ENCODE data around the gene UTP20.
"Not testable (repeated sequence)": the region's sequence is repeated elsewhere in the genome, so short reads cannot be mapped to it uniquely, and the experiment has no call there.

UTP20 gene

GRCh38 chr12:101328917-101329316 lies 49.0 kb downstream of the UTP20 start:
- DNase-seq = no peak

- no peak for DNase-seq
Observed at GRCh38 chr12:101330631-101331030, 50.7 kb downstream of the UTP20 start.

GRCh38 chr12:101336437-101336836 lies 56.5 kb downstream of the UTP20 start:
- DNase-seq = no peak

- DNase-seq = no peak
Observed at GRCh38 chr12:101338087-101338486, 58.2 kb downstream of the UTP20 start.

GRCh38 chr12:101343893-101344292 lies 64.0 kb downstream of the UTP20 start:
- no peak for DNase-seq

- no peak for DNase-seq
Observed at GRCh38 chr12:101351682-101352081, 71.8 kb downstream of the UTP20 start.

GRCh38 chr12:101356794-101357193 lies 76.9 kb downstream of the UTP20 start:
- DNase-seq = no peak

- no peak for DNase-seq
Observed at GRCh38 chr12:101361455-101361854, 81.5 kb downstream of the UTP20 start.

- DNase-seq = no peak
Observed at GRCh38 chr12:101368016-101368415, 88.1 kb downstream of the UTP20 start.

- DNase-seq = no peak
Observed at GRCh38 chr12:101372431-101372830, 92.5 kb downstream of the UTP20 start.

GRCh38 chr12:101375573-101375972 lies 95.7 kb downstream of the UTP20 start:
- DNase-seq = no peak

- DNase-seq = no peak
Observed at GRCh38 chr12:101379149-101379548, 99.2 kb downstream of the UTP20 start.

GRCh38 chr12:101391181-101391580 lies 111.3 kb downstream of the UTP20 start:
- DNase-seq = not testable (repeated sequence)

DNA sequence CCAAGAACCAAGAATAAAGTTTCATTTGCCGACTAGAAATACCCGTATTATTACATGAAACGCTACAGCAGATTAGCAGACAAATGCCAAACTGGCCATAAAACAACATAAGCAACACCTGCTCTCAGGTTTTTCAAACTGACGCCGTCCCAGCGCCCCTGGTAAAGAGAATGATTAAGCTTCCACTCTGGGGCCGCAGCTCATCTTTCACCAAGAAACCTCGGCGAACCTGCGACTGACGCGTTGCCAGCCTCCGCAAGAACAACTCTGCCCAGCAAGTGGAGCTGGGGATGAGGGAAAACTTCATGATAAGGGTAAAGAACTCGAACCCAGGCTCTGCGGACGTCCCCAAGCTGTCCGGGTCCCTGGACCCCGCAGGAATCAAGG lies 127.1 kb downstream of the UTP20 start:
- no peak for DNase-seq

DNA sequence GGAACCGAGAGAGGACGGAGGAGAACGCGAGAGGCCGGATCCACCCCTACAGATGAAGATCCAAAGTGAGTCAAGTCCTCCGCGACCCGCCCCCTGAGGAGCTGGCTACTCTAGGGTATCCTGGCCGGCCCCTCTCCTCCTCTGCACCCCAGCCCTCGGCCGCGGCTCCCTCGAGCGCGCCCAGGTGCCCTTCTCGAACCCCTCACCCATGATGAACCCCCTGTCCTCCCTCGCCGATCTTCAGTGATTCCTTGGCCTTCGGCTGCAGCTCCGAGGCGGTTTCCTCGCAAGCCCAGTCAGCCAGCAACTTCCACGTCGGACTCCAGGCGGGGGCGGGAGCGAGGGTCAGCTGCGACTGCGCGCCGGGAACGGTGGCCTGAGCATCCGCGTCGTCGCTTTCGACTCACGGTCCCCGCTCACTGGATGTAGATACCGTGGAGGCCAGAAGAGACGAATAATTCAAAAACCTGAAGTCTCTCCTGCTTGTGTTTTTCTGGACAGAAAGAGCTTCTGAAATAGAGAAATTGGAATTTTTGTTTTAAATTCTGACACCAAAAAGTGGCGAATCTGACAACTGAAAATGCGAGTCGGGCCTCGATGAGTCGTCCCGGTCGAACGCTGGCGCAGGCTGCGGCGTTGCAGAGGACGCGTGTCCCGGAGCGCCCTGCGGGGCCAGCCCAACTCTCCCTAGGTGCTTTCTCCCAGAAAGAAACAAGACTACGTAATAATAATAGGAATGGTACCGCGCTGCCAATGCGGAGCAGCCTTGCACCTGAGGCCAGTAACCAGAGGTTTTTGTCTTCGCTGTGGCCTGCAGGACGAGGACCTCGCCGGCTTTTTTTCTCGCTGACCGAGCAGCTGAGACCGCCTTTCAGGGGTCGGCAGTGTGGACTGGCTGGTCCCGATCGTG lies 127.8 kb downstream of the UTP20 start, which contains the start of gene ARL1:
TSS of gene ARL1 (minus strand) at position 337 of the 910 bp plus-strand sequence. CDS start at position 210, 127 bp downstream.
- peak; percentile 74 to 86 for DNase-seq

- not testable (repeated sequence) for DNase-seq
Observed at GRCh38 chr12:101410169-101410568, 130.3 kb downstream of the UTP20 start.

DNA sequence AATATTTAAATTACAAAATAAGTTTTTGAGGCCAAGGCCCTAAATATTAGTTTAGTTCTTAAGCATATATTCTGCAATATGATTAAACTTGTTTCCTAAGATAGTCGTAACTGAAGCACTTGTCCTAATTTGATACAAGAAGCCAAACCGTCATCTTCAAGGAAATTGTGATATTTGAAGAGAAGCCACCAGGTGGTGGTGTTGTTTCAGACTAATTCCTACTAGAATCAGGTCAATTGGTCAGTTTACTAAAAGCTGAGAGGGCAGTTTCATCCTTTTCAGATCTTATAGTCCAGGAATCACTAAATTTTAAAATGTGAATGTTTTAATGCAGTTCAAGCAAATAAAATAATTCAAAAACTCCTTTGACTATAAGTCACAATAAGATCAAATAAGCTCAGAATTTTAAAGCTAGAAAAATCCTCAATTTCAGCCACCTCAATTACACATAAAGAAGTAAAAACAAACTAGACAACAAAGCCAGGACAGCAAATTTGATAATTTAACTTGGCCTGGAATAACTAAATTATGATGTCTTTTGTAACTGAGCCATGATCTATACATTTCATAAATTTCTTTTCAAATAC lies 134.7 kb downstream of the UTP20 start:
- DNase-seq = peak; percentile 33 to 38

DNA sequence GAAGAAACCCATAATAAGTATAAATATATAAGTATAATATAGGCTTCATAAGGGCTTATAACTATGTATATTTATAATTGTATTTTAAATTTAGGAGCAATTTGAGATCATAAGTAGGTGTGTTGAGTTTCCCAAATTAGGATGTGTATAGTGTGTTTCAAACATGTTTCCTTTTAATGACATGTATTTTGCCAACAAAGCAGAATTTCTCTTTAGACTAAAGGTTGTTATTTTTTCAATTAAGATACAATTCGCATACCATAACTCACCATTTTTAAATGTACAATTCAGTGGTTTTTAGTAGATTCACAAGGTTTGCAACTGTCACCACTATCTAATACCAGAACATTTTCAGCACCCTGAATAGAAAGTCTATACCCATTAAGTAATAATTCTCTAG lies 135.3 kb downstream of the UTP20 start:
- DNase-seq = no peak

DNA sequence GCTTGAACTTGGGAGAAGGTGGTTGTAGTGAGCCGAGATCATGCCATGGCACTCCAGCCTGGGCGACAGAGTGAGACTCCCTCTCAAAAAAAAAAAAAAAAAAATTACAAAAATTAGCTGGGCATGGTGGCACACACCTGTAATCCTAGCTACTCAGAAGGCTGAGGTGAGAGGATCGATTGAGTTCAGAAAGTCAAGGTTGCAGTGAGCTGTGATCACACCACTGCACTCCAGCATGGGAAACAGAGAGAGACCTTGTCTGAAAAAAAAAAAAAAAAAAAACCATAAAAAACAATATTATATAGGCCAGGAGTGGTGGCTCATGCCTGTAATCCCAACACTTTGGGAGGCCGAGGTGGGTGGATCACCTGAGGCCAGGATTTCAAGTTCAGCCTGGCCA lies 142.2 kb downstream of the UTP20 start:
- not testable (repeated sequence) for DNase-seq

- no peak for DNase-seq
Observed at GRCh38 chr12:101424620-101425019, 144.7 kb downstream of the UTP20 start.

DNA sequence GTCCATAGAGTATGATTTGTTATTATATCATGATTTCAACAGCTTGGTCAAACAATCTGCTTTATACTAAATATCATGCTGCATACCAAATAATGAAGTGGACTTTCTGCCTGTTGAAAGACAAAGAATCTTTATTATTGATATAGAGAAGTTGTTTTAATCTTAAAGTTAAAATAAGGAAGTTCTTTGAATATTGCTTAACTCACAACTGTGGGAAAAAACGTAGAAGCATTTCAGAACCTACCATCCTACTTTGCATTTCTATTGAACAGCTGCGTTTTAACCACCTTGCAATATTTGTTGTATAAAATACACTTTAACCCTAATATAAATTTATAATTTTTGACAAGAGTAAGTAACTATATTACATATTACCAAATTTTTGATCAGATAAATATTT lies 150.6 kb downstream of the UTP20 start:
- DNase-seq = no peak

GRCh38 chr12:101436136-101436535 lies 156.2 kb downstream of the UTP20 start:
- no peak for DNase-seq
